OCI-LY7 (cell line): ENCODE results near the gene NOCT. TPM values are rescaled to one million over a fixed set of nuclear protein-coding genes. Genes with fewer than 3 reads are reported as not detected.
A peak's percentile ranks its signal among the peaks of the same experiment; 100 is the strongest.

Source experiments
- BruUV-seq: library from RNA; stranded (reverse); fragments of 400-500 nt; replicated peaks from 2 replicates; lab custom pipeline; 2021; lab: Mats Ljungman, UMichigan
- CTCF ChIA-PET: fragments of 300-600 bp; sonication (Branson Sonifier 250); formaldehyde crosslinking; loops from one replicate; lab custom pipeline; 2022; ENCODE audit warnings: antibody characterized with exemption; ENCODE audit not compliant: unreplicated experiment; lab: Charles Lee
- POLR2A ChIA-PET: fragments of 300-600 bp; sonication (Branson Sonifier 250); formaldehyde crosslinking; loops from one replicate; lab custom pipeline; 2022; ENCODE audit warnings: antibody characterized with exemption; lab: Charles Lee
- DNase-seq: peaks from one replicate; pipeline ENCODE4 v3.0.0-alpha.2; 2015; ENCODE audit warnings: low spot score
- H2AFZ ChIP-seq: fragments of 200-600 bp; sonication (generic), shearing (Covaris generic); 2 replicates; pipeline ENCODE4 v1.6.1; 2014; ENCODE audit warnings: mild to moderate bottlenecking, antibody characterized with exemption, low read length, moderate library complexity
- H3K27ac ChIP-seq: fragments of 200-600 bp; sonication (generic); 2 replicates; pipeline ENCODE4 v1.5.1; 2014; ENCODE audit warnings: mixed run types, low read depth, mild to moderate bottlenecking, moderate library complexity, low read length, inconsistent platforms; ENCODE audit not compliant: poor library complexity, severe bottlenecking
- H3K36me3 ChIP-seq: fragments of 200-600 bp; sonication (generic); 2 replicates; pipeline ENCODE4 v1.6.1; 2014; ENCODE audit warnings: mild to moderate bottlenecking, antibody characterized with exemption, low read length, moderate library complexity, mixed read lengths; ENCODE audit not compliant: insufficient read depth
- H3K4me1 ChIP-seq: fragments of 200-600 bp; sonication (generic); 2 replicates; pipeline ENCODE4 v1.5.1; 2014; ENCODE audit warnings: mild to moderate bottlenecking, low read length; ENCODE audit not compliant: insufficient read depth, poor library complexity, severe bottlenecking
- H3K4me2 ChIP-seq: fragments of 200-600 bp; sonication (generic); 2 replicates; pipeline ENCODE4 v1.6.1; 2014; ENCODE audit warnings: mild to moderate bottlenecking, low read length
- H3K4me3 ChIP-seq: fragments of 200-600 bp; sonication (generic); 2 replicates; pipeline ENCODE4 v1.5.1; 2014; ENCODE audit warnings: mild to moderate bottlenecking, low read depth, low read length; ENCODE audit not compliant: poor library complexity, severe bottlenecking
- H3K79me2 ChIP-seq: fragments of 200-600 bp; sonication (generic); 2 replicates; pipeline ENCODE4 v1.6.1; 2016; ENCODE audit warnings: low read depth, mild to moderate bottlenecking, low read length, moderate library complexity, mixed read lengths; ENCODE audit not compliant: insufficient read depth
- H3K9me2 ChIP-seq: fragments of 200-600 bp; sonication (generic); 2 replicates; pipeline ENCODE4 v1.6.1; 2016; ENCODE audit warnings: mild to moderate bottlenecking, low read length, mixed read lengths; ENCODE audit not compliant: insufficient read depth
- H3K9me3 ChIP-seq: fragments of 200-600 bp; sonication (generic); 2 replicates; pipeline ENCODE4 v1.6.1; 2014; ENCODE audit warnings: mild to moderate bottlenecking, mixed run types, low read length, mixed read lengths
- H4K20me1 ChIP-seq: fragments of 200-600 bp; sonication (generic); 2 replicates; pipeline ENCODE4 v1.6.1; 2014; ENCODE audit warnings: mild to moderate bottlenecking, antibody characterized with exemption, low read length, moderate library complexity, mixed read lengths; ENCODE audit not compliant: insufficient read depth
- EZH2phosphoT487 ChIP-seq: fragments of 200-600 bp; sonication (generic); IDR thresholded peaks from 2 replicates; pipeline ENCODE4 v1.6.1; 2018; ENCODE audit warnings: low read depth, borderline replicate concordance, mild to moderate bottlenecking, mixed run types, antibody characterized with exemption, low read length, moderate library complexity, mixed read lengths
- intact Hi-C: fragments of 100-400 bp; cut with micrococcal nuclease; formaldehyde crosslinking; loops from one replicate; pipeline ENCODE4 v1.10.0; 2022; ENCODE audit not compliant: unreplicated experiment
- total RNA-seq, 2 experiments: library from RNA; depleted of rRNA in 1 of 2; stranded (reverse); fragments of >200 nt in 1 of 2; shearing (Covaris generic) in 1 of 2; gene quantifications; 2 replicates each; pipeline ENCODE4 v1.2.3, GENCODE V29; 2014 to 2022
- TF ChIP-seq, protein P1 (sequence below): fragments of 200-600 bp; sonication (generic); conservative IDR thresholded peaks from 2 replicates; pipeline ENCODE4 v1.5.1; 2014; ENCODE audit warnings: mild to moderate bottlenecking, antibody characterized with exemption, low read length, moderate library complexity, mixed read lengths

The NOCT gene
- total RNA-seq, 2 experiments from 2014 or later: 17.8 to 22.8 TPM

DNA sequence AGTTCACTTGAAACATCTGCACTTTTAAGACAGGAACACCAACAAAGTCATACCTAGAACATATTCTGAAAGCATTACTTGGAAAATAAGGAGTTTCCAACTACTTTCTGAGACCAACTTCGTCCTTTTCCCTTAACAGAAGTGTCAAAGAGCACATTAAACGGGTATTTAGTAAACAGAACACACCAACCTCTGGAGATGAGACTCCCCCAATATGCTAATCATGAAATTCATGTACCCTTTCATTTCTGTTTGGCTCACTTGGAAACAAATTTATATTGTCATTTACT lies 69.2 kb downstream of the NOCT start:
- TF ChIP-seq, protein P1, sequence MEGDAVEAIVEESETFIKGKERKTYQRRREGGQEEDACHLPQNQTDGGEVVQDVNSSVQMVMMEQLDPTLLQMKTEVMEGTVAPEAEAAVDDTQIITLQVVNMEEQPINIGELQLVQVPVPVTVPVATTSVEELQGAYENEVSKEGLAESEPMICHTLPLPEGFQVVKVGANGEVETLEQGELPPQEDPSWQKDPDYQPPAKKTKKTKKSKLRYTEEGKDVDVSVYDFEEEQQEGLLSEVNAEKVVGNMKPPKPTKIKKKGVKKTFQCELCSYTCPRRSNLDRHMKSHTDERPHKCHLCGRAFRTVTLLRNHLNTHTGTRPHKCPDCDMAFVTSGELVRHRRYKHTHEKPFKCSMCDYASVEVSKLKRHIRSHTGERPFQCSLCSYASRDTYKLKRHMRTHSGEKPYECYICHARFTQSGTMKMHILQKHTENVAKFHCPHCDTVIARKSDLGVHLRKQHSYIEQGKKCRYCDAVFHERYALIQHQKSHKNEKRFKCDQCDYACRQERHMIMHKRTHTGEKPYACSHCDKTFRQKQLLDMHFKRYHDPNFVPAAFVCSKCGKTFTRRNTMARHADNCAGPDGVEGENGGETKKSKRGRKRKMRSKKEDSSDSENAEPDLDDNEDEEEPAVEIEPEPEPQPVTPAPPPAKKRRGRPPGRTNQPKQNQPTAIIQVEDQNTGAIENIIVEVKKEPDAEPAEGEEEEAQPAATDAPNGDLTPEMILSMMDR: no peak
- no peak for TF ChIP-seq EZH2phosphoT487
- Histone ChIP-seq H3K9me2 (no peaks in the 10 kb centered on the region), H3K79me2 (peaks cover 46% of the 10 kb centered on the region), H3K4me2 (peak overlapping the region; percentile 99), H3K9me3 (no peaks in the 10 kb centered on the region), H3K36me3 (peaks cover 34% of the 10 kb centered on the region), H4K20me1 (peaks cover 25% of the 10 kb centered on the region), H2AFZ (peak overlapping the region; percentile 88), H3K4me1 (peaks cover 22% of the 10 kb centered on the region), H3K4me3 (peak overlapping the region; percentile 91), H3K27ac (peak overlapping the region; percentile 95)
- BruUV-seq: TSS peak; percentile 85
- POLR2A ChIA-PET: no interaction called here
- CTCF ChIA-PET: no interaction called here
- intact Hi-C loops: loop anchor here (1.0 to 5.0 kb wide), 4 partner anchors 52 to 472 kb away; partner anchors contain the start of genes NAA15, RAB33B and SETD7
- DNase-seq: no peak

DNA sequence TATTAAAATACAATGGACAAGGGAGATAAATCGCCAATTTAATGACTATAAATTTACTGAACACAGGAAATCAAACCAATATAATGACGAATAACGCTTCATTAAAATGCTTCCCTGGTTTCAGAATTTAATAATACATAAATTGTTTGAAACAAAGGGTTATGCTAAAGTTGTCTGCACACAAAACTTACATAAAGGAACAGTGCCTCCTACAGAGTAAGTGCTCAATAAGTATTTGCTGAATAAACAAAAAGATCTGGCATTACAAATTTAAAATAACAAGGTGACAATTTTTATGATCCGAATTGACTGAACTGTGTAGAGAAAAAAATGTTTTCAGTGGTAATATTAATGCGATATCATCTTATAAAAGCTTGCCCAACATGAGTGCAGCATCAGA lies 69.6 kb downstream of the NOCT start:
- DNase-seq: peak; percentile 26
- peaks cover 30% of the 10 kb centered on the region for H3K36me3 ChIP-seq
- H2AFZ ChIP-seq: peak overlapping the region; percentile 88; the same call in 1 of the 2 replicates
- H3K79me2 ChIP-seq: peaks cover 42% of the 10 kb centered on the region
- no peak for TF ChIP-seq EZH2phosphoT487
- TF ChIP-seq, protein P1: peak; percentile 76
- H3K4me1 ChIP-seq: peaks cover 22% of the 10 kb centered on the region
- no TSS peak for BruUV-seq
- ChIA-PET CTCF (no interaction called here), POLR2A (interaction anchor here (0.6 to 2.0 kb wide), 4 partner anchors 13 to 130 kb away, joined by 3 to 7 read pairs (median 4); no protein-coding TSS in a partner anchor)
- H3K9me3 ChIP-seq: no peaks in the 10 kb centered on the region
- H3K9me2 ChIP-seq: no peaks in the 10 kb centered on the region
- H3K4me3 ChIP-seq: peak overlapping the region; percentile 91
- peak overlapping the region; percentile 99 for H3K4me2 ChIP-seq
- peak overlapping the region; percentile 95 for H3K27ac ChIP-seq
- intact Hi-C loops: loop anchor here (2.0 kb wide), 1 partner anchor 216 kb away; the partner anchor contains the start of gene NAA15
- peaks cover 25% of the 10 kb centered on the region for H4K20me1 ChIP-seq

- no peaks in the 10 kb centered on the region for H3K9me3 ChIP-seq
- no peak overlapping the region for H3K4me3 ChIP-seq
- DNase-seq: no peak
- no TSS peak for BruUV-seq
- no peaks in the 10 kb centered on the region for H4K20me1 ChIP-seq
- ChIA-PET CTCF (no interaction called here), POLR2A (interaction anchor here (0.8 kb wide), 1 partner anchor 230 kb away, joined by 3 read pairs; no protein-coding TSS in a partner anchor)
- intact Hi-C loops: no loop called here
- no peak overlapping the region for H2AFZ ChIP-seq
- no peak for TF ChIP-seq EZH2phosphoT487
- TF ChIP-seq, protein P1: no peak
- no peak overlapping the region for H3K27ac ChIP-seq
- no peaks in the 10 kb centered on the region for H3K4me1 ChIP-seq
- no peaks in the 10 kb centered on the region for H3K79me2 ChIP-seq
- H3K9me2 ChIP-seq: no peaks in the 10 kb centered on the region
- H3K4me2 ChIP-seq: no peak overlapping the region
- 0 out of 2 replicates have a peak, but pooled peaks cover 3% of the 10 kb centered on the region for H3K36me3 ChIP-seq
Observed at GRCh38 chr4:139092271-139092670, 76.7 kb downstream of the NOCT start.
